HCT116 (cell line): Measurements from ENCODE around the gene CA10. TPM values are rescaled to one million over a fixed set of nuclear protein-coding genes. Genes with fewer than 3 reads are reported as not detected.

Experiments used
- ATAC-seq: fragments of 200-7000 bp; cut with Tn5 transposase; 2 replicates; pipeline ENCODE4 v1.9.1; 2020; ENCODE audit warnings: mild to moderate bottlenecking, moderate library complexity
- BruUV-seq: library from RNA; stranded (reverse); fragments of 400-500 nt; replicated peaks from 2 replicates; lab custom pipeline; 2021; lab: Mats Ljungman, UMichigan
- CTCF ChIA-PET: fragments of 300-600 bp; sonication (Branson Sonifier 250); formaldehyde crosslinking; loops from one replicate; lab custom pipeline; 2021; ENCODE audit warnings: antibody characterized with exemption; lab: Charles Lee
- POLR2A ChIA-PET: fragments of 300-600, 350-600 bp; sonication (Branson Sonifier 250); formaldehyde crosslinking; loops from one replicate; lab custom pipeline; 2021; ENCODE audit warnings: antibody characterized with exemption; lab: Charles Lee
- RAD21 ChIA-PET, 2 experiments: fragments of 300-600 bp; sonication (Branson Sonifier 250); formaldehyde crosslinking; loops; one replicate each; lab custom pipeline; 2023; ENCODE audit warnings: low total read pairs in 2 of 2; ENCODE audit not compliant: uncharacterized antibody in 2 of 2, unreplicated experiment in 2 of 2, low non-redundant PET in 1 of 2; lab: Charles Lee
- DNase-seq: peaks from one replicate; pipeline ENCODE4 v3.0.0-alpha.2; 2010; ENCODE audit warnings: low read depth, low spot score
- H2AFZ ChIP-seq: fragments of 200-600 bp; shearing (Covaris generic), sonication (generic); 2 replicates; pipeline ENCODE4 v1.6.1; 2017; ENCODE audit warnings: low read depth, mixed run types, mixed read lengths, antibody characterized with exemption, low read length; ENCODE audit not compliant: poor library complexity, severe bottlenecking
- H3K27ac ChIP-seq: 2 replicates; pipeline ENCODE4 v1.5.1; 2012; ENCODE audit warnings: low read depth, low read length
- H3K27me3 ChIP-seq: fragments of 200-600 bp; sonication (generic); 2 replicates; pipeline ENCODE4 v1.6.1; 2016; ENCODE audit warnings: mixed run types, low read length, mixed read lengths; ENCODE audit not compliant: insufficient read depth
- H3K36me3 ChIP-seq, 2 experiments: fragments of 200-500 bp in 1 of 2; fragments of 200-600 bp in 1 of 2; sonication (Bioruptor generic) in 1 of 2; sonication (generic) in 1 of 2; 2 replicates each; pipeline versions ENCODE4 v1.5.1 to v1.6.1; 2014 to 2016; ENCODE audit warnings: low read length in 2 of 2, inconsistent platforms in 1 of 2, mixed read lengths in 1 of 2, mixed run types in 1 of 2; ENCODE audit not compliant: insufficient read depth in 2 of 2, control insufficient read depth in 1 of 2
- H3K4me1 ChIP-seq, 2 experiments: fragments of 200-600 bp in 1 of 2; sonication (generic) in 1 of 2; 2 replicates each; pipeline versions ENCODE4 v1.5.1 to v1.6.1; 2012 to 2017; ENCODE audit warnings: low read length in 2 of 2, inconsistent platforms in 1 of 2, mild to moderate bottlenecking in 1 of 2, mixed read lengths in 1 of 2, mixed run types in 1 of 2, moderate library complexity in 1 of 2; ENCODE audit not compliant: insufficient read depth in 2 of 2, control insufficient read depth in 1 of 2
- H3K4me2 ChIP-seq: fragments of 200-600 bp; sonication (generic); 2 replicates; pipeline ENCODE4 v1.6.1; 2017; ENCODE audit warnings: mixed run types, low read length, mixed read lengths
- H3K4me3 ChIP-seq, 2 experiments: fragments of 200-600 bp in 1 of 2; sonication (generic) in 1 of 2; replicated peaks in 1 of 2; 2 replicates each; pipeline ENCODE4 v1.5.1; 2011 to 2016; ENCODE audit warnings: low read length in 2 of 2, control low read depth in 1 of 2, low read depth in 1 of 2, mild to moderate bottlenecking in 1 of 2, mixed read lengths in 1 of 2, mixed run types in 1 of 2
- H3K79me2 ChIP-seq: fragments of 200-600 bp; sonication (generic); 2 replicates; pipeline ENCODE4 v1.6.1; 2017; ENCODE audit warnings: mild to moderate bottlenecking, mixed run types, low read length, moderate library complexity, mixed read lengths; ENCODE audit not compliant: insufficient read depth
- H3K9ac ChIP-seq: fragments of 200-600 bp; sonication (generic); 2 replicates; pipeline ENCODE4 v1.6.1; 2016; ENCODE audit warnings: low read length, mixed read lengths
- H3K9me2 ChIP-seq: fragments of 200-600 bp; sonication (generic), shearing (Covaris generic); 2 replicates; pipeline ENCODE4 v1.6.1; 2017; ENCODE audit warnings: mixed run types, mild to moderate bottlenecking, moderate library complexity; ENCODE audit not compliant: insufficient read depth
- H3K9me3 ChIP-seq, 2 experiments: fragments of 200-500 bp in 1 of 2; fragments of 200-600 bp in 1 of 2; sonication (Bioruptor generic) in 1 of 2; sonication (generic) in 1 of 2; 2 replicates each; pipeline ENCODE4 v1.6.1; 2014 to 2017; ENCODE audit warnings: low read length in 2 of 2, mixed read lengths in 2 of 2, inconsistent platforms in 1 of 2, low read depth in 1 of 2, mild to moderate bottlenecking in 1 of 2, mixed run types in 1 of 2, moderate library complexity in 1 of 2; ENCODE audit not compliant: control insufficient read depth in 1 of 2, insufficient read depth in 1 of 2
- H4K20me1 ChIP-seq: fragments of 200-600 bp; sonication (generic), shearing (Covaris generic); 2 replicates; pipeline ENCODE4 v1.6.1; 2017; ENCODE audit warnings: mixed run types, mild to moderate bottlenecking, moderate library complexity; ENCODE audit not compliant: insufficient read depth
- EZH2phosphoT487 ChIP-seq: fragments of 200-600 bp; IDR thresholded peaks from 2 replicates; pipeline ENCODE4 v1.6.1; 2018; ENCODE audit warnings: antibody characterized with exemption, borderline replicate concordance
- FOSL1 ChIP-seq: IDR thresholded peaks from 2 replicates; pipeline ENCODE4 v1.6.1; 2012; ENCODE audit warnings: low read depth
- MAX ChIP-seq: IDR thresholded peaks from 2 replicates; pipeline ENCODE4 v1.6.1; 2012
- RAD21 ChIP-seq: IDR thresholded peaks from 2 replicates; pipeline ENCODE4 v1.6.1; 2012; ENCODE audit warnings: low read depth, mild to moderate bottlenecking
- ZFX ChIP-seq: fragments of 450-650 bp; IDR thresholded peaks from 2 replicates; pipeline ENCODE4 v1.6.1; 2017
- intact Hi-C: fragments of 100-400 bp; cut with micrococcal nuclease; formaldehyde crosslinking; loops from 2 replicates; pipeline ENCODE4 v1.10.0; 2022
- total RNA-seq: library from RNA; stranded (reverse); gene quantifications from one replicate; pipeline ENCODE4 v1.2.1, GENCODE V29; 2021; ENCODE audit not compliant: unreplicated experiment

CA10 gene
- total RNA-seq, 1 experiment from 2014 or later: not detected

- TF ChIP-seq EZH2phosphoT487 (no peak), RAD21 (no peak), MAX (no peak)
These were observed 328.1 kb downstream of the CA10 start (continued) for GRCh38 chr17:51830451-51830850.

- ChIA-PET RAD21 (no interaction called here), POLR2A (no interaction called here), CTCF (interaction anchor here (0.6 kb wide), 1 partner anchor 8 kb away, joined by 3 read pairs; no protein-coding TSS in a partner anchor)
- intact Hi-C loops: no loop called here
- Histone ChIP-seq H3K9me2 (no peaks in the 10 kb centered on the region), H3K9ac (no peak overlapping the region), H2AFZ (no peak overlapping the region), H3K36me3 (no peaks in the 10 kb centered on the region), H3K27ac (no peak overlapping the region), H3K4me2 (no peak overlapping the region)
- BruUV-seq: no TSS peak
- ATAC-seq: no peak
- TF ChIP-seq ZFX: no peak
- TF ChIP-seq, all 23 proteins: peak for 0
- Histone ChIP-seq H3K4me1 (no peaks in the 10 kb centered on the region), H4K20me1 (no peaks in the 10 kb centered on the region), H3K79me2 (no peaks in the 10 kb centered on the region), H3K27me3 (no peaks in the 10 kb centered on the region), H3K4me3 (no peak overlapping the region), H3K9me3 (no peaks in the 10 kb centered on the region)
- DNase-seq: no peak
These were observed 329.6 kb downstream of the CA10 start for GRCh38 chr17:51828901-51829300.

GRCh38 chr17:51827140-51827539, 331.4 kb downstream of the CA10 start:
- no peak for DNase-seq
- BruUV-seq: no TSS peak
- RAD21 ChIA-PET: no interaction called here

More at GRCh38 chr17:51827140-51827539, 331.4 kb downstream of the CA10 start:
- Histone ChIP-seq H3K9me3 (no peaks in the 10 kb centered on the region), H3K27me3 (no peaks in the 10 kb centered on the region), H3K4me1 (no peaks in the 10 kb centered on the region), H2AFZ (no peak overlapping the region), H3K4me2 (no peak overlapping the region), H3K9ac (no peak overlapping the region), H3K4me3 (no peak overlapping the region), H4K20me1 (no peaks in the 10 kb centered on the region), H3K9me2 (no peaks in the 10 kb centered on the region), H3K79me2 (no peaks in the 10 kb centered on the region), H3K27ac (no peak overlapping the region), H3K36me3 (no peaks in the 10 kb centered on the region)
- TF ChIP-seq FOSL1: no peak
- intact Hi-C loops: no loop called here
- ATAC-seq: no peak
- ChIA-PET POLR2A (no interaction called here), CTCF (no interaction called here)
